T-cell (primary cell): Measurements from ENCODE around the gene UGT3A1. TPM values are rescaled to one million over a fixed set of nuclear protein-coding genes. Genes with fewer than 3 reads are reported as not detected.
A peak's percentile ranks its signal among the peaks of the same experiment; 100 is the strongest.

Experiments used
- ATAC-seq, 4 experiments: fragments of 200-7000 bp in 3 of 4; fragments of 150-1000 bp in 1 of 4; cut with Tn5 transposase; replicated peaks in 1 of 4; 1 replicate in 3 of 4; 2 replicates in 1 of 4; pipeline ENCODE4 v1.10.0; 2021; ENCODE audit warnings: moderate library complexity in 3 of 4, mild to moderate bottlenecking in 2 of 4, moderate number of reproducible peaks in 1 of 4
- CTCF ChIA-PET, 2 donors: fragments of 300-600 bp; sonication (Branson Sonifier 250); formaldehyde crosslinking; loops; one replicate each; lab custom pipeline; 2022; ENCODE audit warnings: antibody characterized with exemption in 2 of 2; lab: Charles Lee
- POLR2A ChIA-PET, 2 donors: fragments of 300-600 bp; sonication (Branson Sonifier 250); formaldehyde crosslinking; loops; one replicate each; lab custom pipeline; 2022; ENCODE audit warnings: antibody characterized with exemption in 2 of 2; lab: Charles Lee
- DNase-seq, 35 experiments: peaks; one replicate each; pipeline versions ENCODE4 v3.0.0 to v3.0.0-alpha.2; 2013 to 2023
- H3K27ac ChIP-seq: one replicate; pipeline ENCODE4 v1.5.1; 2013; ENCODE audit warnings: low read length
- H3K27me3 ChIP-seq, 2 experiments: replicated peaks in 1 of 2; 1 replicate in 1 of 2; 2 replicates in 1 of 2; pipeline versions ENCODE4 v1.6.1 to v1.7.0; 2013; ENCODE audit warnings: low read length in 1 of 2, mixed read lengths in 1 of 2; ENCODE audit not compliant: control insufficient read depth in 2 of 2, insufficient read depth in 2 of 2; ENCODE audit errors: extremely low read depth in 1 of 2
- H3K36me3 ChIP-seq, 2 donors: 1 replicate in 1 of 2; 2 replicates in 1 of 2; pipeline versions ENCODE4 v1.6.1 to v1.7.0; 2013; ENCODE audit warnings: low read length in 1 of 2; ENCODE audit not compliant: control insufficient read depth in 2 of 2, insufficient read depth in 1 of 2; ENCODE audit errors: extremely low read depth in 1 of 2
- H3K4me1 ChIP-seq, 2 experiments: 1 replicate in 1 of 2; 2 replicates in 1 of 2; pipeline versions ENCODE4 v1.6.1 to v1.7.0; 2013; ENCODE audit warnings: low read length in 2 of 2, mixed read lengths in 1 of 2; ENCODE audit not compliant: insufficient read depth in 2 of 2, control insufficient read depth in 1 of 2; ENCODE audit errors: extremely low read depth in 1 of 2
- H3K4me3 ChIP-seq, 2 donors: 1 replicate in 1 of 2; 2 replicates in 1 of 2; pipeline versions ENCODE4 v1.5.1 to v1.7.0; 2013; ENCODE audit warnings: mild to moderate bottlenecking in 2 of 2, low read length in 1 of 2, moderate library complexity in 1 of 2; ENCODE audit not compliant: control insufficient read depth in 1 of 2; ENCODE audit errors: extremely low read depth in 1 of 2
- H3K9me3 ChIP-seq: 2 replicates; pipeline ENCODE4 v1.7.0; 2013
- H3K27ac Mint-ChIP-seq, 2 donors: one replicate each; pipeline ENCODE4 v1.8.0; 2020 to 2021; ENCODE audit warnings: mild to moderate bottlenecking in 2 of 2, mixed read lengths in 2 of 2
- H3K27me3 Mint-ChIP-seq, 2 donors: one replicate each; pipeline ENCODE4 v1.8.0; 2021 to 2022; ENCODE audit warnings: mixed read lengths in 2 of 2
- H3K36me3 Mint-ChIP-seq: one replicate; pipeline ENCODE4 v1.8.0; 2021; ENCODE audit warnings: mixed read lengths
- H3K4me1 Mint-ChIP-seq, 3 donors: one replicate each; pipeline ENCODE4 v1.8.0; 2020 to 2022; ENCODE audit warnings: mixed read lengths in 3 of 3, mild to moderate bottlenecking in 1 of 3
- H3K4me3 Mint-ChIP-seq, 3 donors: one replicate each; pipeline ENCODE4 v1.8.0; 2020 to 2022; ENCODE audit warnings: mild to moderate bottlenecking in 3 of 3, mixed read lengths in 3 of 3, moderate library complexity in 3 of 3
- H3K9me3 Mint-ChIP-seq, 3 donors: one replicate each; pipeline ENCODE4 v1.8.0; 2020 to 2022; ENCODE audit warnings: mixed read lengths in 3 of 3
- WGBS: methylation state at CpG from one replicate; pipeline ENCODE4 v1.1.5; 2013; ENCODE audit warnings: missing lambda C conversion rate; ENCODE audit not compliant: insufficient coverage; 5-methylcytosine and 5-hydroxymethylcytosine counted together
- total RNA-seq, 35 experiments: library from RNA in 6 of 35; stranded (reverse) in 6 of 35; fragments of 120-200 nt in 1 of 35; gene quantifications; one replicate each; pipeline versions ENCODE4 v1.2.1 to v1.2.4 and lab custom pipeline; 2013 to 2026

Gene UGT3A1
- total RNA-seq, 5 donors from 2014 or later (not counting 1 experiment from before 2014, with no cell fraction given): not detected

- H3K4me1 ChIP-seq: peaks cover 11 to 17% of the 10 kb centered on the region in 2 experiments
- no peaks in the 10 kb centered on the region for H3K9me3 ChIP-seq
- no CpG with 5 or more reads among the region's 2 CpGs for WGBS
- H3K36me3 Mint-ChIP-seq: no peaks in the 10 kb centered on the region
- no peaks in the 10 kb centered on the region for H3K36me3 ChIP-seq
- ChIA-PET POLR2A (interaction anchor here in 1 of 2 donors (0.6 kb wide), 1 partner anchor 17 kb away, joined by 8 read pairs; no protein-coding TSS in a partner anchor), CTCF (interaction anchor here in 1 of 2 donors (1.0 kb wide), 1 partner anchor 84 kb away, joined by 5 read pairs; no protein-coding TSS in a partner anchor)
- H3K27ac Mint-ChIP-seq: peak overlapping the region; percentile 9 to 52
- ATAC-seq (peak; percentile 55 to 97 (median 94)), DNase-seq (peak in 1 of 35 experiments; percentile 28)
- no peaks in the 10 kb centered on the region for H3K27me3 ChIP-seq
- no peak overlapping the region for H3K4me3 ChIP-seq
- H3K4me1 Mint-ChIP-seq: peaks cover 58 to 64% (median 62%) of the 10 kb centered on the region in 3 donors
- no peak overlapping the region for H3K4me3 Mint-ChIP-seq
- H3K9me3 Mint-ChIP-seq: no peaks in the 10 kb centered on the region
- peak overlapping the region; percentile 9 for H3K27ac ChIP-seq
- H3K27me3 Mint-ChIP-seq: no peaks in the 10 kb centered on the region
Observed at GRCh38 chr5:35902046-35902672, 89.0 kb downstream of the UGT3A1 start.

Other genes with a start within 250 kb of the UGT3A1 start
- 1,000 to 10,000 TPM in 1 of 5 donors, 100 to 1,000 TPM in 4; 691 to 1,106 (median 924) TPM for gene IL7R, start 134.5 kb downstream of the UGT3A1 start, total RNA-seq
- not detected for gene CAPSL, start 52.8 kb downstream of the UGT3A1 start, total RNA-seq
- gene UGT3A2, start 75.5 kb upstream of the UGT3A1 start, total RNA-seq: not detected
- gene LMBRD2, start 160.5 kb upstream of the UGT3A1 start, total RNA-seq: 10 to 100 TPM in 3 of 5 donors, 1 to 10 TPM in 2; 6.3 to 13.7 (median 10.8) TPM
- gene SKP2, start 160.7 kb upstream of the UGT3A1 start, total RNA-seq: 10 to 100 TPM; 12.8 to 26.0 (median 19.6) TPM